Aorta (tissue), 5 donors: Measurements from ENCODE around the gene SSRP1. TPM values are rescaled to one million over a fixed set of nuclear protein-coding genes. Genes with fewer than 3 reads are reported as not detected.

Source experiments
- ATAC-seq: fragments of 200-7000 bp; cut with Tn5 transposase; one replicate; pipeline ENCODE4 v1.9.1; 2022; ENCODE audit warnings: moderate library complexity; ENCODE audit not compliant: low FRiP score
- DNase-seq, 2 donors: peaks; one replicate each; pipeline ENCODE4 v3.0.0-alpha.2; 2020
- H3K27ac ChIP-seq, 2 donors: one replicate each; pipeline ENCODE4 v1.5.1; 2013; ENCODE audit warnings: low read length in 2 of 2, mild to moderate bottlenecking in 2 of 2, moderate library complexity in 2 of 2, control low read depth in 1 of 2, inconsistent platforms in 1 of 2, low read depth in 1 of 2
- H3K27me3 ChIP-seq, 2 donors: one replicate each; pipeline ENCODE4 v1.6.1; 2013; ENCODE audit warnings: control low read depth in 1 of 2, low read length in 1 of 2, mild to moderate bottlenecking in 1 of 2, moderate library complexity in 1 of 2; ENCODE audit not compliant: insufficient read depth in 2 of 2, control insufficient read depth in 1 of 2
- H3K36me3 ChIP-seq, 2 donors: one replicate each; pipeline ENCODE4 v1.6.1; 2013; ENCODE audit warnings: control low read depth in 1 of 2, low read length in 1 of 2, mild to moderate bottlenecking in 1 of 2; ENCODE audit not compliant: insufficient read depth in 2 of 2, control insufficient read depth in 1 of 2
- H3K4me1 ChIP-seq, 2 donors: one replicate each; pipeline ENCODE4 v1.6.1; 2013; ENCODE audit warnings: low read length in 2 of 2, control low read depth in 1 of 2, mild to moderate bottlenecking in 1 of 2, moderate library complexity in 1 of 2; ENCODE audit not compliant: insufficient read depth in 2 of 2, control insufficient read depth in 1 of 2
- H3K4me3 ChIP-seq, 2 donors: one replicate each; pipeline ENCODE4 v1.5.1; 2013; ENCODE audit warnings: low read length in 2 of 2, control low read depth in 1 of 2, mild to moderate bottlenecking in 1 of 2
- H3K9me3 ChIP-seq: one replicate; pipeline ENCODE4 v1.6.1; 2013; ENCODE audit warnings: mild to moderate bottlenecking, low read length; ENCODE audit not compliant: control insufficient read depth
- WGBS, 2 donors: extraction: QIAGEN DNeasy Blood & Tissue Kit; methylation state at CpG; one replicate each; pipeline ENCODE4 v1.1.7; 2013; 5-methylcytosine and 5-hydroxymethylcytosine counted together
- intact Hi-C, 2 donors: fragments of 100-400 bp; cut with DNase I; formaldehyde crosslinking; loops; one replicate each; pipeline versions ENCODE4 v1.14.2 to v1.15.0; 2022
- polyA plus RNA-seq, 2 donors: library from polyadenylated mRNA; stranded (reverse); fragments of 200-250 nt; gene quantifications; one replicate each; pipeline ENCODE4 v1.2.3, GENCODE V29; 2013
- total RNA-seq, 2 donors: library from RNA; stranded (reverse); fragmentation: NEBNext Ultra II Directional; extraction: Animal tissue kit (Norgen Biotek cat#: 25700); gene quantifications; one replicate each; pipeline ENCODE4 v1.2.1, GENCODE V29; 2021
- donor health status: healthy with polysubstance abuse.
- donor health status: Bipolar disorder and iron deficiency.
- donor health status: DM: no; HTN: no; CAD: no.
- donor health status: DM: no; HTN: no; CAD: no.
- donor health status: DM: yes; HTN: yes; CAD: no.

SSRP1 gene
- total and polyA plus RNA-seq, 4 donors, result 37.8 to 48.7 (median 44.0) TPM

DNA sequence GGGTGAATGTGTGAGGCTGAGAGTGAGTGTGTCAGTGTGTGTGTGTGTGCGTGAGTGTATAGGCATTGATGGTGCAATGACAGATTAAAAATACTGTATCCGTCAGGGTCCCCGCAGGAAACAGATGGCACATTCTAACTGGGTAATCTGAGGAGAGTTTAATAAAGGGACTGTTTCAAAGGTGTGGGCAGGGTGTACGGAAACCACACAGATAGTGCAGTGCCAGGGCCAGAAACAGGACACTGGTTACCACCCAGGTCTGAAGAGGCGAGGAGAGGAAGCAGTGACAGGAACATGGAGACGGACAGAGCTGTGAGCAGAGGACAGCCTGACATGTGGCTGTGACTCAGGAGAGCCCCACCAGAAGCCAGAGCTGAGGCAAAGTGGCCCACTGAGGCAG, 19.0 kb upstream of the SSRP1 start:
- no peaks in the 10 kb centered on the region for H3K36me3 ChIP-seq
- WGBS, 2 donors, result 89% methylated on average over 6 of the region's 6 CpGs
- no peaks in the 10 kb centered on the region for H3K9me3 ChIP-seq
- DNase-seq, result peak in 1 of 2 donors; percentile 55
- H3K27me3 ChIP-seq, result no peaks in the 10 kb centered on the region
- ATAC-seq, result no peak
- H3K27ac ChIP-seq, result no peak overlapping the region
- intact Hi-C loops, result no loop called here
- no peaks in the 10 kb centered on the region for H3K4me1 ChIP-seq
- H3K4me3 ChIP-seq, result no peak overlapping the region

DNA sequence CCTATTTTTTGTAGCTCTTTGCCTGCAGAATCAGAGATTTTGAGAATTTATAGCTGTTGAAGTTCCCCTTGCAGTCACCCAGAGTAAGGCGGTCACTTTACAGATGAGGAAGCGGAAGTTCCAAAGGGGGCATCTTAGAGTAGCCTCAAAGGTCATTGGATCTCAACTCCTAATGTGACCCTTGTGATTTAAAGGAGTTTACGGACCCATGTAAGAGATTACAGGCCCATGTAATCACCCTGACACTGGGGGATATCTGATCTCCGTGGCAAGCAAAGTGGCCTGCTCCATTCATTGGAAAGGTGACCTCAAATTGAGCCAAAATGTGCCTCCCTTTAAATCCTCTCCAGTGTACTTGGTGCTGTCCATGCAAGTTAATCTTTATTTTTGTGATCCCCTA, 18.2 kb upstream of the SSRP1 start:
- Histone ChIP-seq H3K36me3 (no peaks in the 10 kb centered on the region), H3K27me3 (no peaks in the 10 kb centered on the region), H3K9me3 (no peaks in the 10 kb centered on the region), H3K4me1 (no peaks in the 10 kb centered on the region), H3K27ac (no peak overlapping the region), H3K4me3 (no peak overlapping the region)
- WGBS, 2 donors, result 78 to 79% methylated on average over 4 of the region's 4 CpGs
- no peak for DNase-seq
- ATAC-seq, result no peak
- intact Hi-C loops, result no loop called here

DNA sequence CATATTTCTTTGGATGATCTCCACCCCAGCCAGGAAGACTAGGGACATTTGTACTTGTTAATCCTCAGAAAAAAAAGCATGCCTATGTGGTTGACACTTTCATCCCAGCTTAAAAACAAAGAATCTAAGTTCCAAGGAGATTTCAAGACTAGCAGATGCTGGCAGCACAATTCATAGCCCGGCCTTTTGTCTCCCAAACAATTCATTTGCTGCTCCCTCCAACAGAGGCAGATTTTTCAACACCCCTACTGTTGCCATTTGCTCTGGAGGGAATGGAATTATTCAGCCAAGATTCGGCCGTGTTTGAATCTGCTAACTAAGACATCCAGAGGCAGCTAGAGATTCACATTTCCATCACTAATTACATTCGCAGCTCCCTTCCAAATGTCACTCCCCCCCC, 17.8 kb upstream of the SSRP1 start:
- Histone ChIP-seq H3K4me1 (no peaks in the 10 kb centered on the region), H3K27me3 (no peaks in the 10 kb centered on the region), H3K36me3 (no peaks in the 10 kb centered on the region), H3K27ac (no peak overlapping the region), H3K4me3 (no peak overlapping the region), H3K9me3 (no peaks in the 10 kb centered on the region)
- intact Hi-C loops, result no loop called here
- ATAC-seq, result no peak
- DNase-seq, result no peak
- 51 to 52% methylated on average over 4 of the region's 4 CpGs for WGBS, 2 donors

DNA sequence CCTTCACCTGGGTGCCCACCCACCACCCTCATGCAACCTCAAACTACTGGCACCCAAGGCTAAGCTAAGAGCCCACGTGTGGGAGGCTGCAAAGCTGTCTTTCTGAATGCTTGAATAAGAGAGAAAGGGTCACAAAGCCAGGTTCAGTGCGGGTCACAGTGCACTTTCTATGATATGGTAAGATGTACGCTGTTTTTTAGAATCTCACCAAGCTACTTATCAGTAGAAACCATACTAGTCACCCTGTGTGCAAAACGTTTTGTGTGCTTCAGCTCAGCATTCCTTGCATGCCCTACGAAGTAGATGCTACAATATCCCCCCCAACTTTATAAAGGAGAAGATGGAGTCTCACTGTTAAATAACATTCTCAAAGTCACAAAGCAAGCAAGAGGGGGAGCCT, 17.3 kb upstream of the SSRP1 start:
- Histone ChIP-seq H3K27me3 (no peaks in the 10 kb centered on the region), H3K36me3 (no peaks in the 10 kb centered on the region), H3K9me3 (no peaks in the 10 kb centered on the region), H3K4me1 (no peaks in the 10 kb centered on the region), H3K4me3 (no peak overlapping the region), H3K27ac (no peak overlapping the region)
- intact Hi-C loops, result no loop called here
- no peak for ATAC-seq
- DNase-seq, result peak in 1 of 2 donors; percentile 23
- WGBS, 2 donors, result 54 to 58% methylated on average over 5 of the region's 5 CpGs

DNA sequence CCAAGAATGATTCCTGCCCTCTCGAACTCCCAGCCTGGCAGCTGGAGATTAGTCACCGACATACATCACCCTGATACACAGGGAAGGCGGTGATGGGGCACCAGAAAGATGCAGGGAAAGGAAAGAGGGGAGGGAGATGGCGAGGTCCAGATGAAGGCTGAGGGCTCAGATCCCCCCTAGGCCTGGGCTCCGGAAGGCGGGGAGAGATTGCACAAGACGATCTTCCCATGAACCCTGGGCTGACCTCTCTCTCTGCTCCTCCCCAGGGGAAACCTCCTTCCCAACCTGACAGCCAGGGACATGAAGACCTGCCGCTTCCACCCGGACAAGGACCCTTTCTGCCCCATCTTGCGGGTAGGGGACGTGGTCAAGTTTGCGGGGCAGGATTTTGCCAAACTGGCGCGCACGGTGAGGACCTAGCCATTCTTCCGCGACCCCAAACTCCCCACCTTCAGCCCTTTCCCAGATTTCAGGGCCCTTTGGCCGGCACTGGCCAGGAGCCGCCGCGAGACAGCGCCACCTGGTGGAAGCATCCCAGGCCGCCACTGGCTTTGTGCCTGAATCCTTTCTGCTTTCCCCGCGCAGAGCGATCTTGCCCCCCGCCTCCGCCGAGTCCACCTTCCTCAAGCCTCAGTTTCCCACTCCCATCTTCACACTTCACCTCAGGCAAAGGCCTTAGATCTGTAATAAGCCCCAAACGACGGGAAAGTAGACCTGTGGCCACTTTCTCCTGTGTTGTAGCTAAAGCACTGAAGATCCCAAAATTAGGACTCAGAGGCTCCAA, 14.0 kb upstream of the SSRP1 start:
- no peaks in the 10 kb centered on the region for H3K27me3 ChIP-seq
- ATAC-seq (peak; percentile 87), DNase-seq (peak; percentile 75 to 93)
- intact Hi-C loops, result loop anchor here in 1 of 2 donors (5.0 to 10.0 kb wide), 3 partner anchors 133 to 505 kb away; no protein-coding TSS in a partner anchor
- no peaks in the 10 kb centered on the region for H3K4me1 ChIP-seq
- no peaks in the 10 kb centered on the region for H3K9me3 ChIP-seq
- H3K36me3 ChIP-seq, result no peaks in the 10 kb centered on the region
- H3K4me3 ChIP-seq, result no peak overlapping the region
- 19% methylated on average over 31 of the region's 31 CpGs for WGBS, 2 donors
- H3K27ac ChIP-seq, result no peak overlapping the region

DNA sequence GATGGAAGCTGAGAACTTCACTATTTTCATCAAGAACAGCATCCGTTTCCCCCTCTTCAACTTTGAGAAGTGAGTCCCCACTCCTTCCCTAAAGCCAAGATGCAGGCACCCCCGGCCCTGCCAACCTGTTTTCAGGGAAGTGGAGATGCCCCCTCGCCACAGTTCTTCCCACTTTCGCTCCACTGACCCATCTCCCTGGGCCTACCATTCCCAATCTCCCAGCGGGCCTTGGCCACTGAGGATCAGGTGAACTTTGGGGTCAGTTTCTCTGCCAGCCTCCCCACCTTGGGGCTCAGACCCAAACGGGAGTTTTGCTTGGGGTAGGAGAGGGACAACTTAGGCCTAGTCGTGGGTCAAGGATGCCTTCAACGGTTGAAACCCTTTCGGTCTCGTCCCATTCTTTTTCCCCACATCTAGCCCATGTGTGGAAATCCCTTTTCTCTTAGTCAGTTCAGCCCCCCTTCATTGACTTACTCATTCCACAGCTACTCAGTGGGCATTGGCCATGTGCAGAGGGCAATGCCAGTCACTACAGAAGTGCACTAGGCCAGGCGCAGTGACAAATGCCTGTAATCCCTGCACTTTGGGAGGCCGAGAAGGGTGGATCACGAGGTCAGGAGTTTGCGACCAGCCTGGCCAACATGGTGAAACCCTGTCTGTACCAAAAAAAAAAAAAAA, 13.1 kb upstream of the SSRP1 start:
- Histone ChIP-seq H3K4me3 (no peak overlapping the region), H3K4me1 (no peaks in the 10 kb centered on the region), H3K27ac (no peak overlapping the region), H3K9me3 (no peaks in the 10 kb centered on the region), H3K27me3 (no peaks in the 10 kb centered on the region), H3K36me3 (no peaks in the 10 kb centered on the region)
- ATAC-seq (no peak), DNase-seq (peak in 1 of 2 donors; percentile 57)
- whole genome bisulfite sequencing, 2 donors, result 92 to 93% methylated on average over 14 of the region's 14 CpGs
- intact Hi-C loops, result loop anchor here in 1 of 2 donors (5.0 to 10.0 kb wide), 3 partner anchors 134 to 504 kb away; no protein-coding TSS in a partner anchor

DNA sequence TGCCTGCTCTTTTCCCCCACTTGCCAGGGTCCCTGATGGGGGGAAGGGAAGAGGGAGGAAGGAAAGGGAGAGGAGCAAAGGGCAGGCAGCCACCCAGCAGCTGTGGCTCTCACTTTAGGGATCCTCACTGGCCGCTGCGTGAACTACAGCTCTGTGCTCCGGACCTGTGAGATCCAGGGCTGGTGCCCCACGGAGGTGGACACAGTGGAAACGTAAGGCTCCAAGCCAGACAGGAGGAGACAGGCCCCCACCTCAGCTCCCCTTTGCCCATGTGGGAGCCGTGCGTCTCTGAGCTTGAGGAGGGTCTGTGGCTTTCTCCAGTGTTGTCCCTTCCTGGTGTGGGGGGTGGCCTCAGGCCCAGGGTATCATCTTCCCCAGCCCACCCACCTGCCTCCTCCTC, 12.4 kb upstream of the SSRP1 start:
- H3K27me3 ChIP-seq, result no peaks in the 10 kb centered on the region
- ATAC-seq (no peak), DNase-seq (peak in 1 of 2 donors; percentile 57)
- H3K4me1 ChIP-seq, result no peaks in the 10 kb centered on the region
- H3K9me3 ChIP-seq, result no peaks in the 10 kb centered on the region
- H3K27ac ChIP-seq, result no peak overlapping the region
- intact Hi-C loops, result loop anchor here in 1 of 2 donors (5.0 to 10.0 kb wide), 3 partner anchors 134 to 503 kb away; no protein-coding TSS in a partner anchor
- no peaks in the 10 kb centered on the region for H3K36me3 ChIP-seq
- H3K4me3 ChIP-seq, result no peak overlapping the region
- 75 to 78% methylated on average over 7 of the region's 7 CpGs for WGBS, 2 donors

DNA sequence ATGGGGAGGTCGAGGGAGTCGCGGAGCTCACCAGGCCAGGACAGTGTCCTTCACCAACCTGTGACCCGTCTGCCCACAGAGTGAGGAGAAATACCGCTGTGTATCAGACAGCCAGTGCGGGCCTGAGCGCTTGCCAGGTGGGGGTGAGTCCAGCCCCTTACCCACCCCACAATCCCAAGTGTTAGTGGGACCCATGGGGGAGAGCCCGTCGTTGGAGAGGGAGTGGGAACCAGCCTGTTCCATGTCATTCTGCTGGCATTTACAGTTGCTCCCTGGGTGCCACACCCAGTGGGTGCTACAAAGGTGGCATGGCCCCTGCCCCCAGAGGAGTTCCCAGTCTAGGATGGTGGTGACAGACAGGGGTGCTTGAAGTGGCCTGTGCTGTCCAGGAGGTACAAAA, 11.6 kb upstream of the SSRP1 start:
- intact Hi-C loops, result loop anchor here in 1 of 2 donors (5.0 to 10.0 kb wide), 3 partner anchors 135 to 503 kb away; no protein-coding TSS in a partner anchor
- DNase-seq (peak in 1 of 2 donors; percentile 49), ATAC-seq (no peak)
- Histone ChIP-seq H3K27ac (no peak overlapping the region), H3K36me3 (no peaks in the 10 kb centered on the region), H3K4me3 (no peak overlapping the region), H3K4me1 (no peaks in the 10 kb centered on the region), H3K9me3 (no peaks in the 10 kb centered on the region), H3K27me3 (no peaks in the 10 kb centered on the region)
- 87 to 89% methylated on average over 9 of the region's 9 CpGs for WGBS, 2 donors
